ENCODE measurements around the gene HBD. TPM values are rescaled to one million over a fixed set of nuclear protein-coding genes. Genes with fewer than 3 reads are reported as not detected.

HBD gene
- total and polyA plus RNA-seq, 2 donors from 2014 or later = 1.3 to 5.6 TPM

DNA sequence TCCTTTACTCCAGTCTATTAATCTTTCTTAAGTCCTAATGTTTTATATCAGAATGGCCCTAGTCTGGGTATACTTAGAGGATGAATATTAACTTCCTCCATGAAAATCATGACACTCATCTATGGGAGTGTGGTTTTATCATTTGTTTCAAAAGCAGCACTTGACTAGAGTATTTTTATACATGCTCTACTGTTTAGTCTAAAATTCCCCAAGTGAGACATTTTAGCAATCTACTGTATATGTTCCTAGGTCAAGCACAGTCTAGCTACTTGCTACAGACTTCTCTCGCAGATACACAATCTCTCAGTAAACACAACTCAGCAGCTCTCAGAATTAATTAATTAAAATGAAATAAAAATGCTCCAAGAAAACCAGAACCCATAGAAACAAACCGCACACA, 4.5 kb downstream of the HBD start:
- no peaks in the 10 kb centered on the region for H3K27me3 ChIP-seq (ENCODE audit: control insufficient read depth, insufficient read depth, low read length)
- H3K27ac ChIP-seq (ENCODE audit: low read depth in 2 of 2, low read length in 2 of 2) = no peak overlapping the region
- H3K4me3 ChIP-seq (ENCODE audit: low read length in 3 of 3) = no peak overlapping the region
- no peak for FAIRE-seq
- H3K9ac ChIP-seq (ENCODE audit: low read length in 3 of 3) = no peak overlapping the region
- DNase-seq = no peak
- H3K4me1 ChIP-seq (ENCODE audit: control insufficient read depth in 2 of 3, insufficient read depth in 2 of 3, low read depth in 1 of 3, low read length in 3 of 3) = peaks cover 0 to 6% (median 0%) of the 10 kb centered on the region in 3 donors
- no peak for TF ChIP-seq CTCF (IDR thresholded peaks at IDR 0.05; ENCODE audit: borderline replicate concordance, extremely low read depth, insufficient read depth)
- intact Hi-C loops (cut with DNase I) = no loop called here
- no peaks in the 10 kb centered on the region for H3K36me3 ChIP-seq (ENCODE audit: control insufficient read depth in 2 of 3, insufficient read depth in 3 of 3, low read length in 3 of 3)
- H3K9me3 ChIP-seq (ENCODE audit: control insufficient read depth in 2 of 3, insufficient read depth in 1 of 3, low read length in 3 of 3) = no peaks in the 10 kb centered on the region

DNA sequence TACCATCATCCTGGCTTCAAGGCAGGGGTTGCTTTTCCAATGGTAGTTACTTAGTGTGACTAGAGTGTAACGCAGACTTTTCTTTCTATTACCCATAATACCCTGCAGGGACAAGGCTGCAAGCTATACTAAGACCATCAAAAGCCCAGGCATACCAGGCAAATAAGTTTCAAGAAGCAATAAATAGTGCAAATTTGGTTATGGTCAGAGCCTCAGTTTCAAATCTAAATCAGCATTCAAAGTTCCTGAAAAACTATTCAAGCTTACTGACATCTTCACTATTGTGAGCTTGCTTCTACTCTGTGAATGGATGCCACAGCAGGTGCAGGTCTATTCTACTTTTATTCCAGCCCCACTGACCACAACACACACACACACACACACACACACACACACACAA, 4.9 kb downstream of the HBD start:
- Histone ChIP-seq H3K36me3 (ENCODE audit: control insufficient read depth in 2 of 3, insufficient read depth in 3 of 3, low read length in 3 of 3) (no peaks in the 10 kb centered on the region), H3K27me3 (ENCODE audit: control insufficient read depth, insufficient read depth, low read length) (no peaks in the 10 kb centered on the region), H3K4me3 (ENCODE audit: low read length in 3 of 3) (no peak overlapping the region), H3K27ac (ENCODE audit: low read depth in 2 of 2, low read length in 2 of 2) (no peak overlapping the region), H3K9ac (ENCODE audit: low read length in 3 of 3) (no peak overlapping the region), H3K4me1 (ENCODE audit: control insufficient read depth in 2 of 3, insufficient read depth in 2 of 3, low read depth in 1 of 3, low read length in 3 of 3) (peaks cover 0 to 5% (median 0%) of the 10 kb centered on the region in 3 donors), H3K9me3 (ENCODE audit: control insufficient read depth in 2 of 3, insufficient read depth in 1 of 3, low read length in 3 of 3) (no peaks in the 10 kb centered on the region)
- FAIRE-seq = no peak
- no peak for TF ChIP-seq CTCF (IDR thresholded peaks at IDR 0.05; ENCODE audit: borderline replicate concordance, extremely low read depth, insufficient read depth)
- no peak for DNase-seq
- intact Hi-C loops (cut with DNase I) = no loop called here

DNA sequence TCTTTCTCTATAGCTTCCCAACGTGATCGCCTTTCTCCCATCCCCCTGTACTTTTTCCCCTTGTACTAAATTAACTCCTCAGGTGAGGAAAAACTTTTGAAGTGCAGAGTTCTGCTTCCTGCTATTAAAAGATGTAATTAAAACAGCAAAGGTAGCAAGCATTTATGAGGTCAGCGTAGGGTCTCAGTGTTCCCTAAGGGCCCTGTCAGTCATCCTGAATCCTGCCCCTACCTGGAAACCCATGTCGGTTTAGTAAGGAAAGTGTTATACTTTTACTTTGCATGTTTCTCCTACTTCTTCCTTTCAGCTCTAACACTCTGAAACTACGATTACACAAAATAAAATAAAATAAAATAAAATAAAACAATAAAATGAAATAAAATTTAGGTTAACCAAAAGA, 6.2 kb downstream of the HBD start:
- Histone ChIP-seq H3K9me3 (ENCODE audit: control insufficient read depth in 2 of 3, insufficient read depth in 1 of 3, low read length in 3 of 3) (no peaks in the 10 kb centered on the region), H3K4me3 (ENCODE audit: low read length in 3 of 3) (no peak overlapping the region), H3K36me3 (ENCODE audit: control insufficient read depth in 2 of 3, insufficient read depth in 3 of 3, low read length in 3 of 3) (no peaks in the 10 kb centered on the region), H3K27me3 (ENCODE audit: control insufficient read depth, insufficient read depth, low read length) (no peaks in the 10 kb centered on the region), H3K27ac (ENCODE audit: low read depth in 2 of 2, low read length in 2 of 2) (no peak overlapping the region), H3K9ac (ENCODE audit: low read length in 3 of 3) (no peak overlapping the region), H3K4me1 (ENCODE audit: control insufficient read depth in 2 of 3, insufficient read depth in 2 of 3, low read depth in 1 of 3, low read length in 3 of 3) (no peaks in the 10 kb centered on the region)
- DNase-seq (peak in 1 of 5 donors; percentile 22), FAIRE-seq (no peak)
- no peak for TF ChIP-seq CTCF (IDR thresholded peaks at IDR 0.05; ENCODE audit: borderline replicate concordance, extremely low read depth, insufficient read depth)
- intact Hi-C loops (cut with DNase I) = no loop called here

DNA sequence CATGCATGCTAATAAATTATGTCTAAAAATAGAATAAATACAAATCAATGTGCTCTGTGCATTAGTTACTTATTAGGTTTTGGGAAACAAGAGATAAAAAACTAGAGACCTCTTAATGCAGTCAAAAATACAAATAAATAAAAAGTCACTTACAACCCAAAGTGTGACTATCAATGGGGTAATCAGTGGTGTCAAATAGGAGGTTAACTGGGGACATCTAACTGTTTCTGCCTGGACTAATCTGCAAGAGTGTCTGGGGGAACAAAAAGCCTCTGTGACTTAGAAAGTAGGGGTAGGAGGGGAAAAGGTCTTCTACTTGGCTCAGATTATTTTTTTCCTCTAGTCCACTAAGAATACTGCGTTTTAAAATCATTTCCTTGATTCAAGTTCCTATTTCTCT, 6.6 kb downstream of the HBD start:
- Histone ChIP-seq H3K4me1 (ENCODE audit: control insufficient read depth in 2 of 3, insufficient read depth in 2 of 3, low read depth in 1 of 3, low read length in 3 of 3) (no peaks in the 10 kb centered on the region), H3K4me3 (ENCODE audit: low read length in 3 of 3) (no peak overlapping the region), H3K9me3 (ENCODE audit: control insufficient read depth in 2 of 3, insufficient read depth in 1 of 3, low read length in 3 of 3) (no peaks in the 10 kb centered on the region), H3K27ac (ENCODE audit: low read depth in 2 of 2, low read length in 2 of 2) (no peak overlapping the region), H3K27me3 (ENCODE audit: control insufficient read depth, insufficient read depth, low read length) (no peaks in the 10 kb centered on the region), H3K9ac (ENCODE audit: low read length in 3 of 3) (no peak overlapping the region), H3K36me3 (ENCODE audit: control insufficient read depth in 2 of 3, insufficient read depth in 3 of 3, low read length in 3 of 3) (no peaks in the 10 kb centered on the region)
- DNase-seq (no peak), FAIRE-seq (no peak)
- TF ChIP-seq CTCF (IDR thresholded peaks at IDR 0.05; ENCODE audit: borderline replicate concordance, extremely low read depth, insufficient read depth) = no peak
- intact Hi-C loops (cut with DNase I) = no loop called here

All from kidney (tissue), 14 donors.